GM12878 (cell line): ENCODE data around the gene H1-8. TPM values are rescaled to one million over a fixed set of nuclear protein-coding genes. Genes with fewer than 3 reads are reported as not detected.

ENCODE experiments used
- ATAC-seq: fragments of 200-7000 bp; cut with Tn5 transposase; 3 replicates; pipeline ENCODE4 v1.9.1; 2020; ENCODE audit warnings: mild to moderate bottlenecking, moderate library complexity
- BruUV-seq: library from RNA; stranded (reverse); fragments of 400-500 nt; replicated peaks from 2 replicates; lab custom pipeline; 2021; lab: Mats Ljungman, UMichigan
- CTCF ChIA-PET: fragments of 300-600 bp; sonication (Branson Sonifier 250); formaldehyde crosslinking; extraction: SDS; loops from one replicate; lab custom pipeline; 2021; ENCODE audit warnings: inconsistent platforms; lab: Yijun Ruan, JAX
- POLR2A ChIA-PET: fragments of 350-600 bp; formaldehyde crosslinking; extraction: SDS; loops from one replicate; lab custom pipeline; 2021; ENCODE audit warnings: inconsistent platforms; lab: Charles Lee
- RAD21 ChIA-PET: fragments of 300-600 bp; sonication (Branson Sonifier 250); formaldehyde crosslinking; loops from one replicate; lab custom pipeline; 2023; ENCODE audit warnings: antibody characterized with exemption; ENCODE audit not compliant: unreplicated experiment; lab: Charles Lee
- SMC1A ChIA-PET: fragments of 300-600 bp; sonication (Branson Sonifier 250); formaldehyde crosslinking; loops from one replicate; lab custom pipeline; 2023; ENCODE audit not compliant: unreplicated experiment, uncharacterized antibody; lab: Charles Lee
- DNase-seq: peaks from one replicate; pipeline ENCODE4 v3.0.0-alpha.2; 2011; ENCODE audit warnings: low read depth, low spot score
- FAIRE-seq: peaks from 3 replicates; lab custom pipeline; 2011; peaks lifted over from hg19 to GRCh38; lab: Jason Lieb, UNC
- H2AFZ ChIP-seq: 2 replicates; pipeline ENCODE4 v1.6.0; 2011; ENCODE audit warnings: low read depth, low read length, control low read depth; ENCODE audit not compliant: control insufficient read depth
- H3K27ac ChIP-seq: 2 replicates; pipeline ENCODE4 v1.5.1; 2011; ENCODE audit warnings: control low read depth; ENCODE audit not compliant: control insufficient read depth, insufficient read depth
- H3K27me3 ChIP-seq, 2 experiments: replicated peaks in 1 of 2; 2 replicates each; pipeline versions ENCODE4 v1.6.0 to v1.6.1; 2011; ENCODE audit warnings: low read length in 1 of 2; ENCODE audit not compliant: control insufficient read depth in 2 of 2, insufficient read depth in 2 of 2
- H3K36me3 ChIP-seq, 2 experiments: 2 replicates each; pipeline ENCODE4 v1.5.1; 2011; ENCODE audit warnings: low read length in 1 of 2; ENCODE audit not compliant: control insufficient read depth in 2 of 2, insufficient read depth in 2 of 2
- H3K4me1 ChIP-seq: 2 replicates; pipeline ENCODE4 v1.6.1; 2011; ENCODE audit warnings: mild to moderate bottlenecking, low read length, moderate library complexity, mixed read lengths; ENCODE audit not compliant: control insufficient read depth, insufficient read depth
- H3K4me2 ChIP-seq: 2 replicates; pipeline ENCODE4 v1.6.0; 2011; ENCODE audit warnings: control low read depth; ENCODE audit not compliant: control insufficient read depth, insufficient read depth
- H3K4me3 ChIP-seq: fragments of 200-600 bp; sonication (generic); 2 replicates; pipeline ENCODE4 v1.5.1; 2016
- H3K79me2 ChIP-seq: 2 replicates; pipeline ENCODE4 v1.6.0; 2011; ENCODE audit warnings: low read length; ENCODE audit not compliant: control insufficient read depth, insufficient read depth
- H3K9ac ChIP-seq: 2 replicates; pipeline ENCODE4 v1.8.0; 2011; ENCODE audit warnings: low read length, control low read depth, mixed read lengths; ENCODE audit not compliant: control insufficient read depth, insufficient read depth
- H3K9me3 ChIP-seq: replicated peaks from 3 replicates; pipeline ENCODE4 v1.5.1; 2011; ENCODE audit warnings: mild to moderate bottlenecking, low read length; ENCODE audit not compliant: control insufficient read depth, insufficient read depth
- H4K20me1 ChIP-seq: 2 replicates; pipeline ENCODE4 v1.6.0; 2011; ENCODE audit not compliant: control insufficient read depth, insufficient read depth
- CEBPB ChIP-seq, 2 experiments: fragments of 150-350 bp in 1 of 2; IDR thresholded peaks; 2 replicates each; pipeline ENCODE4 v1.6.1; 2012 to 2014; ENCODE audit warnings: low read depth in 2 of 2, low read length in 2 of 2, borderline replicate concordance in 1 of 2, inconsistent platforms in 1 of 2
- CHD1 ChIP-seq: IDR thresholded peaks from 2 replicates; pipeline ENCODE4 v1.6.1; 2012; ENCODE audit warnings: low read depth, low read length, improper control_type of control experiment
- GABPA ChIP-seq: IDR thresholded peaks from 2 replicates; pipeline ENCODE4 v1.6.1; 2014; ENCODE audit warnings: antibody characterized with exemption, low read depth, mild to moderate bottlenecking, inconsistent platforms
- GATAD2B ChIP-seq: fragments of 450-650 bp; conservative IDR thresholded peaks from 2 replicates; pipeline ENCODE4 v1.6.1; 2017; ENCODE audit warnings: low read depth, mild to moderate bottlenecking, moderate library complexity
- IKZF1 ChIP-seq: fragments of 450-650 bp; conservative IDR thresholded peaks from 2 replicates; pipeline ENCODE4 v1.6.1; 2017; ENCODE audit warnings: antibody characterized with exemption, mild to moderate bottlenecking
- NFXL1 ChIP-seq: fragments of 450-650 bp; IDR thresholded peaks from 2 replicates; pipeline ENCODE4 v1.6.1; 2017; ENCODE audit warnings: antibody characterized with exemption, mild to moderate bottlenecking, borderline replicate concordance
- POLR2AphosphoS2 ChIP-seq: IDR thresholded peaks from 2 replicates; pipeline ENCODE4 v1.6.1; 2011; ENCODE audit warnings: low read depth, mild to moderate bottlenecking, low read length, improper control_type of control experiment, moderate library complexity
- RELA ChIP-seq: fragments of 450-650 bp; IDR thresholded peaks from 2 replicates; pipeline ENCODE4 v1.8.0; 2014; ENCODE audit warnings: borderline replicate concordance; ENCODE audit not compliant: partially characterized antibody
- SMAD5 ChIP-seq: IDR thresholded peaks from 2 replicates; pipeline ENCODE4 v1.6.1; 2016; ENCODE audit warnings: antibody characterized with exemption, low read depth
- SP1 ChIP-seq: IDR thresholded peaks from one replicate; pipeline ENCODE4 v1.6.1; 2011; ENCODE audit warnings: low read depth, low read length
- SRF ChIP-seq, 2 experiments: IDR thresholded peaks; 2 replicates each; pipeline ENCODE4 v1.6.1; 2011; ENCODE audit warnings: low read depth in 2 of 2, low read length in 2 of 2, mild to moderate bottlenecking in 1 of 2, moderate library complexity in 1 of 2
- STAT1 ChIP-seq: fragments of 450-650 bp; conservative IDR thresholded peaks from 2 replicates; pipeline ENCODE4 v1.6.1; 2014; ENCODE audit warnings: antibody characterized with exemption, mild to moderate bottlenecking
- TBL1XR1 ChIP-seq: IDR thresholded peaks from 2 replicates; pipeline ENCODE4 v1.6.1; 2012; ENCODE audit warnings: low read depth, low read length, improper control_type of control experiment
- WGBS: methylation state at CpG from one replicate; pipeline ENCODE4 v1.1.6; 2016; ENCODE audit warnings: low lambda C conversion rate; ENCODE audit not compliant: insufficient replicate concordance, insufficient coverage; ENCODE audit errors: missing lambda C conversion rate; 5-methylcytosine and 5-hydroxymethylcytosine counted together
- in situ Hi-C: fragments of 300-500 bp; cut with MboI; formaldehyde crosslinking; loops from 9 replicates; pipeline ENCODE4 v1.14.3; 2018; ENCODE audit warnings: mixed read lengths
- intact Hi-C: fragments of 100-400 bp; cut with micrococcal nuclease; formaldehyde crosslinking; loops from one replicate; pipeline ENCODE4 v1.14.2; 2022; ENCODE audit not compliant: unreplicated experiment
- polyA plus RNA-seq, 11 experiments: library from polyadenylated mRNA; depleted of rRNA in 4 of 11; unstranded in 6 of 11; stranded (reverse) in 5 of 11; fragments of >200 nt; fragmentation: Nextera tagmentation in 4 of 11; fragmentation: Illumina TruSeq in 1 of 11; extraction: Ambion mirVana in 4 of 11; extraction: Trizol in 1 of 11; gene quantifications; 1 replicate in 1 of 11; 2 replicates in 10 of 11; pipeline versions ENCODE4 v1.2.1 to v1.2.3, GENCODE V29; 2011 to 2016; ENCODE audit warnings: inconsistent platforms in 2 of 11, missing spikeins in 2 of 11, low read depth in 1 of 11
- total RNA-seq, 4 experiments: library from RNA; depleted of rRNA in 3 of 4; stranded (reverse); fragments of >200 nt in 3 of 4; fragmentation: Illumina TruSeq in 1 of 4; extraction: Trizol in 1 of 4; gene quantifications; 2 replicates each; pipeline versions ENCODE4 v1.2.1 to v1.2.3, GENCODE V29; 2013 to 2021
- TF ChIP-seq, protein P1 (sequence below): fragments of 450-650 bp; IDR thresholded peaks from 2 replicates; pipeline ENCODE4 v1.6.1; 2017; ENCODE audit warnings: borderline replicate concordance
- TF ChIP-seq, protein P2 (sequence below): IDR thresholded peaks from 2 replicates; pipeline ENCODE4 v1.6.1; 2011; ENCODE audit warnings: mild to moderate bottlenecking, low read depth, low read length, moderate library complexity; ENCODE audit not compliant: insufficient replicate concordance
- TF ChIP-seq, protein P3 (sequence below): fragments of 450-650 bp; formaldehyde crosslinking; IDR thresholded peaks from 2 replicates; pipeline ENCODE4 v1.4.0; 2022; ENCODE audit warnings: mild to moderate bottlenecking, moderate library complexity

The H1-8 gene
- total and polyA plus RNA-seq, 10 of the 15 experiments (the other 5 are each of a cell fraction or from before 2014, with no cell fraction given) = not detected

DNA sequence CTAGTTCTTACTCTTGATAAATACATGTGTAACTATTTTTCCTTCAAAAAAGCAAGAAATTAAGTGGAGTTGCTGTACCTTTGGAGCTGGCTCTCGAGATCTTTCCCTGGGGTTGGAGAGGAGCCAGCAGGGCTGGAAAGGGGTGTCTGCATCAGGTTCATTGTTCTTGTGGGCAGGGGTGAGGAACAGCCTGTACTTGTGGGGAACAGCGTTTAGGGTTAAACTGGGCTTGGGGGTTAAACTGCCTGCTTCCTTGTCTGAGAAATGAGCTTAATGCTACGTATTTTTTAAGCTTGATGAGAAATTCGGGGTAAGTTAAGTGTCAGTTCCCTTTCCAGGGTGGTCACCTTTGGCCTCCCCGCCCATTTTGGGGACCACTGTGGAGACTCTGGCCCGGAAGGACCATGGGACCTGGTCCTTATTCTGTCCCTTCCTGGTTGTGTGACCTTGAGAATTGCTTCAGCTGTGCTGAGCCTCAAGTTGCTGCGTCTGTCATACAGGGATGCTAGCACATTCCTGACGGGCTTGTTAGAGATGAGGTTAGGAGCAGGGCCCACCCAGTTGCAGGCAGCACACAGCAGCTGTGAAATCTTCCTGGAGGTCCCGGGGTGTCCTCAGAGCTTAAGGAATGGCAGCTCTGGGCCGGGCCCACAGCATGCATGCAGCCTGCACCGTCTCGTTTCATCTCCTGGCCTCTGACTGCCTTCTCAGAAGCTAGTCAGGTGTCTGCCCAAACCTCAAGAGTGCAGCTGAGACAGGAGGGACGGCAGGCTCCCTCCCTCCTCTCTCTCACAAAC lies 11.6 kb downstream of the H1-8 start:
- H3K9ac ChIP-seq = no peak overlapping the region
- FAIRE-seq (no peak), ATAC-seq (no peak), DNase-seq (no peak)
- no peak overlapping the region for H3K27ac ChIP-seq
- no peaks in the 10 kb centered on the region for H4K20me1 ChIP-seq
- POLR2A ChIA-PET = interaction anchor here (0.6 to 0.8 kb wide), 2 partner anchors 29 to 330 kb away, joined by 3 read pairs; no protein-coding TSS in a partner anchor
- WGBS = 18% methylated on average over 13 of the region's 13 CpGs
- no peak overlapping the region for H3K4me3 ChIP-seq
- peak overlapping the region; percentile 12; the same call in 1 of the 2 replicates for H2AFZ ChIP-seq
- CTCF ChIA-PET = interaction anchor here (0.7 to 3.9 kb wide), 2 partner anchors 64 to 166 kb away, joined by 3 to 15 read pairs; no protein-coding TSS in a partner anchor
- BruUV-seq = no TSS peak
- no peaks in the 10 kb centered on the region for H3K9me3 ChIP-seq
- H3K4me1 ChIP-seq = no peaks in the 10 kb centered on the region
- RAD21 ChIA-PET = interaction anchor here (2.1 kb wide), 1 partner anchor 61 kb away, joined by 6 read pairs; no protein-coding TSS in a partner anchor
- in situ Hi-C loops = no loop called here
- H3K79me2 ChIP-seq = no peaks in the 10 kb centered on the region
- no peaks in the 10 kb centered on the region for H3K36me3 ChIP-seq
- H3K4me2 ChIP-seq = no peak overlapping the region
- SMC1A ChIA-PET = interaction anchor here (0.9 to 1.5 kb wide), 3 partner anchors 9 to 64 kb away, joined by 3 to 4 read pairs (median 4); no protein-coding TSS in a partner anchor
- H3K27me3 ChIP-seq = peaks cover 2 to 7% of the 10 kb centered on the region in 2 experiments; a peak in 3 of 4 replicates
- intact Hi-C loops = no loop called here
- TF ChIP-seq NFXL1 = no peak
- TF ChIP-seq CEBPB (IDR thresholded peaks at IDR 0.05; ENCODE audit: borderline replicate concordance in 1 of 2, low read depth in 2 of 2, low read length in 2 of 2) = no peak
- no peak for TF ChIP-seq CHD1
- TF ChIP-seq GABPA = no peak
- TF ChIP-seq POLR2AphosphoS2 = no peak
- TF ChIP-seq SP1 = no peak
- no peak for TF ChIP-seq STAT1
- no peak for TF ChIP-seq SMAD5
- no peak for TF ChIP-seq IKZF1
- TF ChIP-seq RELA = no peak
- no peak for TF ChIP-seq SRF (IDR thresholded peaks at IDR 0.05; ENCODE audit: low read depth in 2 of 2, low read length in 2 of 2)
- TF ChIP-seq, protein P1, sequence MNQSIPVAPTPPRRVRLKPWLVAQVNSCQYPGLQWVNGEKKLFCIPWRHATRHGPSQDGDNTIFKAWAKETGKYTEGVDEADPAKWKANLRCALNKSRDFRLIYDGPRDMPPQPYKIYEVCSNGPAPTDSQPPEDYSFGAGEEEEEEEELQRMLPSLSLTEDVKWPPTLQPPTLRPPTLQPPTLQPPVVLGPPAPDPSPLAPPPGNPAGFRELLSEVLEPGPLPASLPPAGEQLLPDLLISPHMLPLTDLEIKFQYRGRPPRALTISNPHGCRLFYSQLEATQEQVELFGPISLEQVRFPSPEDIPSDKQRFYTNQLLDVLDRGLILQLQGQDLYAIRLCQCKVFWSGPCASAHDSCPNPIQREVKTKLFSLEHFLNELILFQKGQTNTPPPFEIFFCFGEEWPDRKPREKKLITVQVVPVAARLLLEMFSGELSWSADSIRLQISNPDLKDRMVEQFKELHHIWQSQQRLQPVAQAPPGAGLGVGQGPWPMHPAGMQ = no peak
- TF ChIP-seq, protein P2, sequence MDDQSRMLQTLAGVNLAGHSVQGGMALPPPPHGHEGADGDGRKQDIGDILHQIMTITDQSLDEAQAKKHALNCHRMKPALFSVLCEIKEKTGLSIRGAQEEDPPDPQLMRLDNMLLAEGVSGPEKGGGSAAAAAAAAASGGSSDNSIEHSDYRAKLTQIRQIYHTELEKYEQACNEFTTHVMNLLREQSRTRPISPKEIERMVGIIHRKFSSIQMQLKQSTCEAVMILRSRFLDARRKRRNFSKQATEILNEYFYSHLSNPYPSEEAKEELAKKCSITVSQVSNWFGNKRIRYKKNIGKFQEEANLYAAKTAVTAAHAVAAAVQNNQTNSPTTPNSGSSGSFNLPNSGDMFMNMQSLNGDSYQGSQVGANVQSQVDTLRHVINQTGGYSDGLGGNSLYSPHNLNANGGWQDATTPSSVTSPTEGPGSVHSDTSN = no peak
- TF ChIP-seq TBL1XR1 = no peak
- no peak for TF ChIP-seq GATAD2B
- TF ChIP-seq, protein P3, sequence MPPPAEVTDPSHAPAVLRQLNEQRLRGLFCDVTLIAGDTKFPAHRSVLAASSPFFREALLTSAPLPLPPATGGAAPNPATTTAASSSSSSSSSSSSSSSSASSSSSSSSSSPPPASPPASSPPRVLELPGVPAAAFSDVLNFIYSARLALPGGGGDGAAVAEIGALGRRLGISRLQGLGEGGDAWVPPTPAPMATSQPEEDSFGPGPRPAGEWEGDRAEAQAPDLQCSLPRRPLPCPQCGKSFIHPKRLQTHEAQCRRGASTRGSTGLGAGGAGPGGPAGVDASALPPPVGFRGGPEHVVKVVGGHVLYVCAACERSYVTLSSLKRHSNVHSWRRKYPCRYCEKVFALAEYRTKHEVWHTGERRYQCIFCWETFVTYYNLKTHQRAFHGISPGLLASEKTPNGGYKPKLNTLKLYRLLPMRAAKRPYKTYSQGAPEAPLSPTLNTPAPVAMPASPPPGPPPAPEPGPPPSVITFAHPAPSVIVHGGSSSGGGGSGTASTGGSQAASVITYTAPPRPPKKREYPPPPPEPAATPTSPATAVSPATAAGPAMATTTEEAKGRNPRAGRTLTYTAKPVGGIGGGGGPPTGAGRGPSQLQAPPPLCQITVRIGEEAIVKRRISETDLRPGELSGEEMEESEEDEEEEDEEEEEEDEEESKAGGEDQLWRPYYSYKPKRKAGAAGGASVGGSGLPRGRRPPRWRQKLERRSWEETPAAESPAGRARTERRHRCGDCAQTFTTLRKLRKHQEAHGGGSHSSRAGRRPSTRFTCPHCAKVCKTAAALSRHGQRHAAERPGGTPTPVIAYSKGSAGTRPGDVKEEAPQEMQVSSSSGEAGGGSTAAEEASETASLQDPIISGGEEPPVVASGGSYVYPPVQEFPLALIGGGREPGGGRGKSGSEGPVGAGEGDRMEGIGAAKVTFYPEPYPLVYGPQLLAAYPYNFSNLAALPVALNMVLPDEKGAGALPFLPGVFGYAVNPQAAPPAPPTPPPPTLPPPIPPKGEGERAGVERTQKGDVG (CRISPR knock-in tag) = no peak
